HEK293 (cell line): ENCODE results near the gene P2RY4.

Experiments used
- CTCF ChIA-PET: fragments of 350-600 bp; formaldehyde crosslinking; extraction: SDS; loops from one replicate; lab custom pipeline; 2021; ENCODE audit warnings: antibody characterized with exemption; lab: Yijun Ruan, JAX
- POLR2A ChIA-PET: fragments of 300-600 bp; formaldehyde crosslinking; extraction: SDS; loops from one replicate; lab custom pipeline; 2020; ENCODE audit warnings: antibody characterized with exemption, inconsistent platforms; lab: Yijun Ruan, JAX
- H3K27ac ChIP-seq: fragments of 200-500 bp; sonication (Bioruptor generic); 2 replicates; pipeline ENCODE4 v1.5.1; 2014; ENCODE audit warnings: low read depth, low read length, control low read depth, inconsistent platforms; ENCODE audit errors: extremely low read depth
- H3K36me3 ChIP-seq, 2 experiments: fragments of 200-500 bp in 1 of 2; sonication (Bioruptor generic) in 1 of 2; 1 replicate in 1 of 2; 2 replicates in 1 of 2; pipeline ENCODE4 v1.5.1; 2014 to 2017; ENCODE audit warnings: inconsistent platforms in 2 of 2, low read length in 2 of 2; ENCODE audit not compliant: control insufficient read depth in 2 of 2, insufficient read depth in 1 of 2
- H3K4me1 ChIP-seq: fragments of 200-500 bp; sonication (Bioruptor generic); 2 replicates; pipeline ENCODE4 v1.5.1; 2014; ENCODE audit warnings: mild to moderate bottlenecking, low read length, inconsistent platforms; ENCODE audit not compliant: control insufficient read depth, insufficient read depth
- H3K4me3 ChIP-seq: 2 replicates; pipeline ENCODE4 v1.5.1; 2011; ENCODE audit warnings: low read depth, mild to moderate bottlenecking, control low read depth, low read length, moderate library complexity
- H3K9me3 ChIP-seq: fragments of 200-500 bp; sonication (Bioruptor generic); 2 replicates; pipeline ENCODE4 v1.5.1; 2014; ENCODE audit warnings: low read depth, low read length, inconsistent platforms; ENCODE audit not compliant: control insufficient read depth, insufficient read depth
- ELK4 ChIP-seq: IDR thresholded peaks from 2 replicates; pipeline ENCODE4 v1.6.1; 2011; ENCODE audit warnings: mild to moderate bottlenecking, low read depth, low read length, borderline replicate concordance
- KLF17 ChIP-seq: fragments of 450-650 bp; formaldehyde crosslinking; IDR thresholded peaks from 2 replicates; pipeline ENCODE4 v1.5.1; 2016; ENCODE audit warnings: missing biosample characterization, missing genetic modification characterization
- PRDM4 ChIP-seq: fragments of 450-650 bp; formaldehyde crosslinking; IDR thresholded peaks from 2 replicates; pipeline ENCODE4 v1.5.1; 2017; ENCODE audit warnings: missing biosample characterization, missing genetic modification characterization
- SCRT2 ChIP-seq: fragments of 450-650 bp; formaldehyde crosslinking; IDR thresholded peaks from 2 replicates; pipeline ENCODE4 v1.5.1; 2016; ENCODE audit warnings: missing biosample characterization, missing genetic modification characterization
- SETDB1 ChIP-seq: IDR thresholded peaks from one replicate; pipeline ENCODE4 v1.6.1; 2017; ENCODE audit warnings: mild to moderate bottlenecking, low read length, moderate library complexity, mixed read lengths; ENCODE audit not compliant: insufficient read length
- SP2 ChIP-seq: fragments of 450-650 bp; formaldehyde crosslinking; IDR thresholded peaks from 2 replicates; pipeline ENCODE4 v1.5.1; 2016; ENCODE audit warnings: missing biosample characterization, missing genetic modification characterization
- ZNF112 ChIP-seq: fragments of 450-650 bp; formaldehyde crosslinking; IDR thresholded peaks from 2 replicates; pipeline ENCODE4 v1.5.0; 2017; ENCODE audit warnings: missing biosample characterization, missing genetic modification characterization
- ZNF302 ChIP-seq: fragments of 450-650 bp; formaldehyde crosslinking; IDR thresholded peaks from 2 replicates; pipeline ENCODE4 v1.5.1; 2016; ENCODE audit warnings: missing biosample characterization, missing genetic modification characterization, low read depth
- ZNF335 ChIP-seq: fragments of 450-650 bp; formaldehyde crosslinking; conservative IDR thresholded peaks from 2 replicates; pipeline ENCODE4 v1.5.1; 2016; ENCODE audit warnings: missing biosample characterization, missing genetic modification characterization
- ZNF76 ChIP-seq: fragments of 450-650 bp; formaldehyde crosslinking; IDR thresholded peaks from 2 replicates; pipeline ENCODE4; 2016; ENCODE audit warnings: low read depth, missing biosample characterization, missing genetic modification characterization, borderline replicate concordance
- ZNF768 ChIP-seq: fragments of 450-650 bp; formaldehyde crosslinking; IDR thresholded peaks from 2 replicates; pipeline ENCODE4 v1.5.1; 2018; ENCODE audit warnings: missing biosample characterization, mild to moderate bottlenecking, missing genetic modification characterization
- ZSCAN16 ChIP-seq: fragments of 450-650 bp; formaldehyde crosslinking; IDR thresholded peaks from 2 replicates; pipeline ENCODE4 v1.5.1; 2016; ENCODE audit warnings: missing biosample characterization, missing genetic modification characterization
- ZXDB ChIP-seq: fragments of 450-650 bp; formaldehyde crosslinking; IDR thresholded peaks from 2 replicates; pipeline ENCODE4 v1.5.1; 2016; ENCODE audit warnings: missing biosample characterization, missing genetic modification characterization
- TF ChIP-seq, protein P1 (sequence below): fragments of 450-650 bp; IDR thresholded peaks from 2 replicates; pipeline ENCODE4 v1.5.1; 2018; ENCODE audit warnings: missing biosample characterization, missing genetic modification characterization
- TF ChIP-seq, protein P2 (sequence below): fragments of 450-650 bp; formaldehyde crosslinking; IDR thresholded peaks from 2 replicates; pipeline ENCODE4 v1.5.1; 2016; ENCODE audit warnings: missing biosample characterization, missing genetic modification characterization
- TF ChIP-seq, protein P3 (sequence below): fragments of 450-650 bp; formaldehyde crosslinking; IDR thresholded peaks from 2 replicates; pipeline ENCODE4 v1.5.1; 2017; ENCODE audit warnings: missing biosample characterization, missing genetic modification characterization

Gene P2RY4

GRCh38 chrX:70231666-70232065 is 28.3 kb downstream of the P2RY4 start (continued):
- TF ChIP-seq ELK4, result no peak
- TF ChIP-seq ZNF302 (tag by site-specific recombination), result no peak
- TF ChIP-seq ZSCAN16 (tag by site-specific recombination), result no peak
- TF ChIP-seq, protein P1, sequence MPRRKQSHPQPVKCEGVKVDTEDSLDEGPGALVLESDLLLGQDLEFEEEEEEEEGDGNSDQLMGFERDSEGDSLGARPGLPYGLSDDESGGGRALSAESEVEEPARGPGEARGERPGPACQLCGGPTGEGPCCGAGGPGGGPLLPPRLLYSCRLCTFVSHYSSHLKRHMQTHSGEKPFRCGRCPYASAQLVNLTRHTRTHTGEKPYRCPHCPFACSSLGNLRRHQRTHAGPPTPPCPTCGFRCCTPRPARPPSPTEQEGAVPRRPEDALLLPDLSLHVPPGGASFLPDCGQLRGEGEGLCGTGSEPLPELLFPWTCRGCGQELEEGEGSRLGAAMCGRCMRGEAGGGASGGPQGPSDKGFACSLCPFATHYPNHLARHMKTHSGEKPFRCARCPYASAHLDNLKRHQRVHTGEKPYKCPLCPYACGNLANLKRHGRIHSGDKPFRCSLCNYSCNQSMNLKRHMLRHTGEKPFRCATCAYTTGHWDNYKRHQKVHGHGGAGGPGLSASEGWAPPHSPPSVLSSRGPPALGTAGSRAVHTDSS (tag by site-specific recombination), result no peak
- TF ChIP-seq SCRT2 (tag by site-specific recombination), result no peak
- TF ChIP-seq KLF17 (tag by site-specific recombination), result no peak
- no peak for TF ChIP-seq SETDB1
- no peak for TF ChIP-seq ZNF335 (tag by site-specific recombination)
- TF ChIP-seq, protein P2, sequence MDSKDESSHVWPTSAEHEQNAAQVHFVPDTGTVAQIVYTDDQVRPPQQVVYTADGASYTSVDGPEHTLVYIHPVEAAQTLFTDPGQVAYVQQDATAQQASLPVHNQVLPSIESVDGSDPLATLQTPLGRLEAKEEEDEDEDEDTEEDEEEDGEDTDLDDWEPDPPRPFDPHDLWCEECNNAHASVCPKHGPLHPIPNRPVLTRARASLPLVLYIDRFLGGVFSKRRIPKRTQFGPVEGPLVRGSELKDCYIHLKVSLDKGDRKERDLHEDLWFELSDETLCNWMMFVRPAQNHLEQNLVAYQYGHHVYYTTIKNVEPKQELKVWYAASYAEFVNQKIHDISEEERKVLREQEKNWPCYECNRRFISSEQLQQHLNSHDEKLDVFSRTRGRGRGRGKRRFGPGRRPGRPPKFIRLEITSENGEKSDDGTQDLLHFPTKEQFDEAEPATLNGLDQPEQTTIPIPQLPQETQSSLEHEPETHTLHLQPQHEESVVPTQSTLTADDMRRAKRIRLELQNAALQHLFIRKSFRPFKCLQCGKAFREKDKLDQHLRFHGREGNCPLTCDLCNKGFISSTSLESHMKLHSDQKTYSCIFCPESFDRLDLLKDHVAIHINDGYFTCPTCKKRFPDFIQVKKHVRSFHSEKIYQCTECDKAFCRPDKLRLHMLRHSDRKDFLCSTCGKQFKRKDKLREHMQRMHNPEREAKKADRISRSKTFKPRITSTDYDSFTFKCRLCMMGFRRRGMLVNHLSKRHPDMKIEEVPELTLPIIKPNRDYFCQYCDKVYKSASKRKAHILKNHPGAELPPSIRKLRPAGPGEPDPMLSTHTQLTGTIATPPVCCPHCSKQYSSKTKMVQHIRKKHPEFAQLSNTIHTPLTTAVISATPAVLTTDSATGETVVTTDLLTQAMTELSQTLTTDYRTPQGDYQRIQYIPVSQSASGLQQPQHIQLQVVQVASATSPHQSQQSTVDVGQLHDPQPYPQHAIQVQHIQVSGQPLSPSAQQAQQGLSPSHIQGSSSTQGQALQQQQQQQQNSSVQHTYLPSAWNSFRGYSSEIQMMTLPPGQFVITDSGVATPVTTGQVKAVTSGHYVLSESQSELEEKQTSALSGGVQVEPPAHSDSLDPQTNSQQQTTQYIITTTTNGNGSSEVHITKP (tag by site-specific recombination), result no peak

GRCh38 chrX:70226687-70227086 is 33.3 kb downstream of the P2RY4 start:
- Histone ChIP-seq H3K27ac (no peak overlapping the region), H3K36me3 (no peaks in the 10 kb centered on the region), H3K9me3 (no peaks in the 10 kb centered on the region), H3K4me3 (no peak overlapping the region), H3K4me1 (no peaks in the 10 kb centered on the region)
- POLR2A ChIA-PET, result no interaction called here
- CTCF ChIA-PET, result no interaction called here
- TF ChIP-seq ZNF768 (tag by site-specific recombination) (no peak), SP2 (tag by site-specific recombination) (no peak), ZXDB (tag by site-specific recombination) (no peak), ZNF76 (no peak), PRDM4 (tag by site-specific recombination) (no peak), ELK4 (no peak), ZNF112 (tag by site-specific recombination) (no peak)
- TF ChIP-seq, protein P3, sequence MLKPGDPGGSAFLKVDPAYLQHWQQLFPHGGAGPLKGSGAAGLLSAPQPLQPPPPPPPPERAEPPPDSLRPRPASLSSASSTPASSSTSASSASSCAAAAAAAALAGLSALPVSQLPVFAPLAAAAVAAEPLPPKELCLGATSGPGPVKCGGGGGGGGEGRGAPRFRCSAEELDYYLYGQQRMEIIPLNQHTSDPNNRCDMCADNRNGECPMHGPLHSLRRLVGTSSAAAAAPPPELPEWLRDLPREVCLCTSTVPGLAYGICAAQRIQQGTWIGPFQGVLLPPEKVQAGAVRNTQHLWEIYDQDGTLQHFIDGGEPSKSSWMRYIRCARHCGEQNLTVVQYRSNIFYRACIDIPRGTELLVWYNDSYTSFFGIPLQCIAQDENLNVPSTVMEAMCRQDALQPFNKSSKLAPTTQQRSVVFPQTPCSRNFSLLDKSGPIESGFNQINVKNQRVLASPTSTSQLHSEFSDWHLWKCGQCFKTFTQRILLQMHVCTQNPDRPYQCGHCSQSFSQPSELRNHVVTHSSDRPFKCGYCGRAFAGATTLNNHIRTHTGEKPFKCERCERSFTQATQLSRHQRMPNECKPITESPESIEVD (tag by site-specific recombination), result no peak
- TF ChIP-seq, protein P2 (tag by site-specific recombination), result no peak
